GM12891 (cell line): ENCODE results near the gene MEPCE.

ENCODE experiments used
- DNase-seq: peaks from one replicate; pipeline ENCODE4 v3.0.0; 2011; ENCODE audit warnings: low spot score; ENCODE audit not compliant: insufficient read length
- FAIRE-seq: peaks from 2 replicates; lab custom pipeline; 2011; peaks lifted over from hg19 to GRCh38; lab: Jason Lieb, UNC
- PAX5 ChIP-seq: IDR thresholded peaks from 2 replicates; pipeline ENCODE4 v1.6.1; 2011; ENCODE audit warnings: low read length, moderate library complexity, mild to moderate bottlenecking; ENCODE audit not compliant: insufficient read depth, severe bottlenecking
- POU2F2 ChIP-seq: IDR thresholded peaks from 2 replicates; pipeline ENCODE4 v1.6.1; 2011; ENCODE audit warnings: low read depth, mild to moderate bottlenecking, control low read depth, low read length, moderate library complexity
- SPI1 ChIP-seq: IDR thresholded peaks from 2 replicates; pipeline ENCODE4 v1.6.1; 2011; ENCODE audit warnings: low read depth, low read length, control low read depth

The MEPCE gene

DNA sequence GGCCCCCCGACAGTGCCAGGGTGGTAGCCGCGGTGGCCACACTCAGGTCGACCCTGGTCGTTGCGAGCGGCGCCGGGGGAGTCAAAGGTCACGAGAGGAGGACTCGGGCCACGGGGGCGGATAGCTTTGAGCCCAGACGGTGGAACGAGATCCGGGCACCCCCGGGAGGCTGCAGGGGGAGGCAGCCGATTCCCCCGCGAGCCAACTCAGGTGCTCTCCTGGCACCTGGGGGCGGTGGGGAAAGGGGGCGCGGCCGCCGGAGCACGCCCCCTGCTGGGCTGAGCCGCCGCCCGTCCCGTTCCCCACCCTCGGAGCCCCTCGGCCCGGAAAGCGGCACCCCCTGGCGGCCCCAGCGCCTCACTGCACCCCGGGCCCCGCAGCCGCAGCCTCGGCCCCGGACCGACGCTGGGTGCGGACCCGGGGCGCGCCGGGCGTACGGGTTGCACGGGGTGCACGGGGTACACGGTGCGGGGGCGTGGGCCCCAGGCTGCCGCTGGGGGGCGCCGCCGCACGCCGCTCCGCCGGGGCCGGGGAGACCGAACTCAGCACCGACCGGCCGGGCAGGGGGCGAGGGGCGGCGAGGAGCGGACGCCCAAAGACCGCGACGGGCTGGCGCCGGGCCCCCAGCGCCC lies 53.6 kb downstream of the MEPCE start:
- DNase-seq (peak; percentile 82), FAIRE-seq (peak; percentile 82)
- TF ChIP-seq POU2F2 (no peak), SPI1 (no peak), PAX5 (peak; percentile 65)
